ENCODE data around the gene B4GALT6.
A peak's percentile ranks its signal among the peaks of the same experiment; 100 is the strongest.
"Not testable (repeated sequence)": the region's sequence is repeated elsewhere in the genome, so short reads cannot be mapped to it uniquely, and the experiment has no call there.

The B4GALT6 gene

GRCh38 chr18:31684279-31685096 is at the start of gene B4GALT6:
Gene B4GALT6 (minus strand): TSS chr18:31684581. CDS start chr18:31684426, 155 bp downstream.
- H3K4me3 ChIP-seq (ENCODE audit: low read length), result peak within 1 kb of the TSS; percentile 89
- peak; percentile 42 for DNase-seq (ENCODE audit: low read depth)
- no peaks in the 10 kb centered on the region for H3K27me3 ChIP-seq (replicated peaks; ENCODE audit: control insufficient read depth, insufficient read depth, low read length)
- H3K4me1 ChIP-seq (ENCODE audit: control insufficient read depth, insufficient read depth, low read length), result peaks cover 26% of the 10 kb centered on the region
- no peaks in the 10 kb centered on the region for H3K36me3 ChIP-seq (ENCODE audit: control insufficient read depth, insufficient read depth, low read length, severe bottlenecking)
- peak within 1 kb of the TSS; percentile 85 for H3K9ac ChIP-seq (ENCODE audit: low read length)
- H3K9me3 ChIP-seq (ENCODE audit: control insufficient read depth, low read length), result no peaks in the 10 kb centered on the region

- H3K9ac ChIP-seq (ENCODE audit: low read length), result no peak overlapping the region
These were observed 47.2 kb upstream of the B4GALT6 start for GRCh38 chr18:31731628-31732027.

GRCh38 chr18:31729196-31729595 is 44.8 kb upstream of the B4GALT6 start:
- not testable (repeated sequence) for H3K9me3 ChIP-seq (ENCODE audit: control insufficient read depth, low read length); H3K36me3 ChIP-seq (ENCODE audit: control insufficient read depth, insufficient read depth, low read length, severe bottlenecking); DNase-seq (ENCODE audit: low read depth); H3K9ac ChIP-seq (ENCODE audit: low read length); H3K4me1 ChIP-seq (ENCODE audit: control insufficient read depth, insufficient read depth, low read length); H3K4me3 ChIP-seq (ENCODE audit: low read length)
- peaks cover 20% of the 10 kb centered on the region for H3K27me3 ChIP-seq (replicated peaks; ENCODE audit: control insufficient read depth, insufficient read depth, low read length)

More at GRCh38 chr18:31731628-31732027, 47.2 kb upstream of the B4GALT6 start:
- Histone ChIP-seq H3K9me3 (ENCODE audit: control insufficient read depth, low read length) (no peaks in the 10 kb centered on the region), H3K4me1 (ENCODE audit: control insufficient read depth, insufficient read depth, low read length) (no peaks in the 10 kb centered on the region), H3K4me3 (ENCODE audit: low read length) (no peak overlapping the region), H3K27me3 (replicated peaks; ENCODE audit: control insufficient read depth, insufficient read depth, low read length) (peaks cover 16% of the 10 kb centered on the region), H3K36me3 (ENCODE audit: control insufficient read depth, insufficient read depth, low read length, severe bottlenecking) (no peaks in the 10 kb centered on the region)
- no peak for DNase-seq (ENCODE audit: low read depth)

- peak; percentile 21 for DNase-seq (ENCODE audit: low read depth)
- Histone ChIP-seq H3K9ac (ENCODE audit: low read length) (peak overlapping the region; percentile 84), H3K4me3 (ENCODE audit: low read length) (peak overlapping the region; percentile 89), H3K4me1 (ENCODE audit: control insufficient read depth, insufficient read depth, low read length) (peaks cover 32% of the 10 kb centered on the region), H3K9me3 (ENCODE audit: control insufficient read depth, low read length) (no peaks in the 10 kb centered on the region), H3K36me3 (ENCODE audit: control insufficient read depth, insufficient read depth, low read length, severe bottlenecking) (no peaks in the 10 kb centered on the region), H3K27me3 (replicated peaks; ENCODE audit: control insufficient read depth, insufficient read depth, low read length) (peaks cover 10% of the 10 kb centered on the region)
These were observed 39.8 kb upstream of the B4GALT6 start for GRCh38 chr18:31723990-31724711.

- Histone ChIP-seq H3K4me3 (ENCODE audit: low read length) (peak overlapping the region; percentile 89), H3K9me3 (ENCODE audit: control insufficient read depth, low read length) (no peaks in the 10 kb centered on the region), H3K27me3 (replicated peaks; ENCODE audit: control insufficient read depth, insufficient read depth, low read length) (peaks cover 10% of the 10 kb centered on the region), H3K9ac (ENCODE audit: low read length) (peak overlapping the region; percentile 84), H3K4me1 (ENCODE audit: control insufficient read depth, insufficient read depth, low read length) (peaks cover 35% of the 10 kb centered on the region), H3K36me3 (ENCODE audit: control insufficient read depth, insufficient read depth, low read length, severe bottlenecking) (no peaks in the 10 kb centered on the region)
- no peak for DNase-seq (ENCODE audit: low read depth)
These were observed 39.2 kb upstream of the B4GALT6 start for GRCh38 chr18:31723639-31723989.

- Histone ChIP-seq H3K27me3 (replicated peaks; ENCODE audit: control insufficient read depth, insufficient read depth, low read length) (peaks cover 4% of the 10 kb centered on the region), H3K9ac (ENCODE audit: low read length) (peak overlapping the region; percentile 57), H3K36me3 (ENCODE audit: control insufficient read depth, insufficient read depth, low read length, severe bottlenecking) (no peaks in the 10 kb centered on the region), H3K9me3 (ENCODE audit: control insufficient read depth, low read length) (no peaks in the 10 kb centered on the region), H3K4me3 (ENCODE audit: low read length) (no peak overlapping the region), H3K4me1 (ENCODE audit: control insufficient read depth, insufficient read depth, low read length) (peaks cover 43% of the 10 kb centered on the region)
- DNase-seq (ENCODE audit: low read depth), result peak; percentile 79
These were observed 38.1 kb upstream of the B4GALT6 start for GRCh38 chr18:31722369-31722957.

GRCh38 chr18:31721601-31722000 is 37.2 kb upstream of the B4GALT6 start:
- Histone ChIP-seq H3K4me3 (ENCODE audit: low read length) (no peak overlapping the region), H3K9me3 (ENCODE audit: control insufficient read depth, low read length) (no peaks in the 10 kb centered on the region), H3K27me3 (replicated peaks; ENCODE audit: control insufficient read depth, insufficient read depth, low read length) (peaks cover 4% of the 10 kb centered on the region), H3K9ac (ENCODE audit: low read length) (no peak overlapping the region), H3K4me1 (ENCODE audit: control insufficient read depth, insufficient read depth, low read length) (peaks cover 43% of the 10 kb centered on the region), H3K36me3 (ENCODE audit: control insufficient read depth, insufficient read depth, low read length, severe bottlenecking) (no peaks in the 10 kb centered on the region)
- no peak for DNase-seq (ENCODE audit: low read depth)

- Histone ChIP-seq H3K9ac (ENCODE audit: low read length) (no peak overlapping the region), H3K27me3 (replicated peaks; ENCODE audit: control insufficient read depth, insufficient read depth, low read length) (peaks cover 3% of the 10 kb centered on the region), H3K4me1 (ENCODE audit: control insufficient read depth, insufficient read depth, low read length) (peaks cover 43% of the 10 kb centered on the region), H3K9me3 (ENCODE audit: control insufficient read depth, low read length) (no peaks in the 10 kb centered on the region), H3K36me3 (ENCODE audit: control insufficient read depth, insufficient read depth, low read length, severe bottlenecking) (no peaks in the 10 kb centered on the region), H3K4me3 (ENCODE audit: low read length) (no peak overlapping the region)
- no peak for DNase-seq (ENCODE audit: low read depth)
These were observed 36.5 kb upstream of the B4GALT6 start for GRCh38 chr18:31720867-31721266.

GRCh38 chr18:31719363-31720006 is 35.1 kb upstream of the B4GALT6 start:
- H3K27me3 ChIP-seq (replicated peaks; ENCODE audit: control insufficient read depth, insufficient read depth, low read length), result no peaks in the 10 kb centered on the region
- no peaks in the 10 kb centered on the region for H3K36me3 ChIP-seq (ENCODE audit: control insufficient read depth, insufficient read depth, low read length, severe bottlenecking)
- no peaks in the 10 kb centered on the region for H3K9me3 ChIP-seq (ENCODE audit: control insufficient read depth, low read length)
- peaks cover 37% of the 10 kb centered on the region for H3K4me1 ChIP-seq (ENCODE audit: control insufficient read depth, insufficient read depth, low read length)
- no peak overlapping the region for H3K4me3 ChIP-seq (ENCODE audit: low read length)
- H3K9ac ChIP-seq (ENCODE audit: low read length), result no peak overlapping the region
- no peak for DNase-seq (ENCODE audit: low read depth)

GRCh38 chr18:31718386-31718785 is 34.0 kb upstream of the B4GALT6 start:
- H3K4me1 ChIP-seq (ENCODE audit: control insufficient read depth, insufficient read depth, low read length), result peaks cover 34% of the 10 kb centered on the region
- H3K9ac ChIP-seq (ENCODE audit: low read length), result no peak overlapping the region
- no peaks in the 10 kb centered on the region for H3K9me3 ChIP-seq (ENCODE audit: control insufficient read depth, low read length)
- H3K4me3 ChIP-seq (ENCODE audit: low read length), result no peak overlapping the region
- H3K27me3 ChIP-seq (replicated peaks; ENCODE audit: control insufficient read depth, insufficient read depth, low read length), result no peaks in the 10 kb centered on the region
- H3K36me3 ChIP-seq (ENCODE audit: control insufficient read depth, insufficient read depth, low read length, severe bottlenecking), result no peaks in the 10 kb centered on the region
- no peak for DNase-seq (ENCODE audit: low read depth)

- Histone ChIP-seq H3K36me3 (ENCODE audit: control insufficient read depth, insufficient read depth, low read length, severe bottlenecking) (no peaks in the 10 kb centered on the region), H3K9ac (ENCODE audit: low read length) (no peak overlapping the region), H3K27me3 (replicated peaks; ENCODE audit: control insufficient read depth, insufficient read depth, low read length) (no peaks in the 10 kb centered on the region), H3K9me3 (ENCODE audit: control insufficient read depth, low read length) (no peaks in the 10 kb centered on the region), H3K4me1 (ENCODE audit: control insufficient read depth, insufficient read depth, low read length) (peaks cover 23% of the 10 kb centered on the region), H3K4me3 (ENCODE audit: low read length) (no peak overlapping the region)
- no peak for DNase-seq (ENCODE audit: low read depth)
These were observed 32.0 kb upstream of the B4GALT6 start for GRCh38 chr18:31716362-31716761.
